GM18498 (cell line): ENCODE data around the gene NHP2.

ENCODE experiments used
- ATAC-seq: cut with Tn5 transposase; IDR thresholded peaks from one replicate; pipeline ENCODE4 v1.9.1; 2021; ENCODE audit warnings: mild to moderate bottlenecking, moderate library complexity; ENCODE audit not compliant: unreplicated experiment

Gene NHP2

DNA sequence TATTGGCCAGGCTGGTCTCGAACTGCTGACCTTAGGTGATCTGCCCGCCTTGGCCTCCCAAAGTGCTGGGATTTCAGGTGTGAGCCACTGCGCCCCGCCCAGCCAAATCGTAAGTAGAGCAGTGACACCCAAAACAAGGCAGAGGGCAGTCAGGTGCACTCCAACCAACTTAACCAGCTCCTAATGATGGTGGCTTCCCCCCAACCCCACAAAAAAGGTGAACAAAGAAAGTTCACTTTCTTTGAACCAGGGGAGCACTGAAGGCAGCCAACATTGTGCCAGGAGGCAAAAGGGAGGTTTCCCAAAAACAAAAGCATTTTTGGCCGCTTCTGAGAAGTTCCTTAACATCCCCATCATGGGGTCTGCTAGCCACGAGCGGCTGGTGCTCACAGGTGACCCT lies 23.9 kb upstream of the NHP2 start:
- no peak for ATAC-seq

DNA sequence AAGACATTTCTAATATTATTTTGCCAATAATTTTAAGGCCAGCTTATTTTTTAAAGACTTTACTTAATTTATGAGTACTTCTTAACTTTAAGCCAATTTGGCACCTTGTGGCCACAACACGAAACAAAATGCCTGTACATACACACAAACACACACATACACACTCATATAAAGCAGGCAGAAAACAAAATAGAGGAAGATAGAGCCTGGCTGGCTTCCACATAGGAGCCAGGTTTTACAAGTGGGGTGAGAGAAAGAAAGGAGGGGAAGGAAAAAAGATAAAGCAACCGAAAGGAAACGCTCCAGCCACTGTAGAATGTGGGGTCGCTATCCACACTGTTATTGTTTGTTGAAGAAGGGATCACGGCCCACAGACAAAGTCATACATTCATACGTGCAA lies 23.1 kb upstream of the NHP2 start:
- ATAC-seq: no peak

DNA sequence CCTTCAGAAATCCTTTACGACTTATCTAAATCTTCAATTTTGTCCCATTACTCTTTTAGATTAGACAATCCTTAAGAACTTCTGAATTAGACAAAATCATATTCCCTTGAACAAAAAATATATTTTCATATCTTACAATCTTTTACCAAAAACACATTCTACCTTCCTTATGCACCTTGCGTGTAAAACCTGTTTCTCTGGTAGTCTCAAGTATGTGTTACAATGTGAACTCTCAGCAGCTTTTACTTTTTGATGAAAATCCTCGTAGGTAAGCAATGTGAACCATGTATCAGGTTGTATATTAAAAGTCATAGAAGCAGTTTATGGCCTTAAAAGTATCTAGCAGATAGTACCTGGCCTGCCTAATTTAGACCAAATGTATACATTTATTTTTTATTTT lies 20.8 kb upstream of the NHP2 start:
- no peak for ATAC-seq

DNA sequence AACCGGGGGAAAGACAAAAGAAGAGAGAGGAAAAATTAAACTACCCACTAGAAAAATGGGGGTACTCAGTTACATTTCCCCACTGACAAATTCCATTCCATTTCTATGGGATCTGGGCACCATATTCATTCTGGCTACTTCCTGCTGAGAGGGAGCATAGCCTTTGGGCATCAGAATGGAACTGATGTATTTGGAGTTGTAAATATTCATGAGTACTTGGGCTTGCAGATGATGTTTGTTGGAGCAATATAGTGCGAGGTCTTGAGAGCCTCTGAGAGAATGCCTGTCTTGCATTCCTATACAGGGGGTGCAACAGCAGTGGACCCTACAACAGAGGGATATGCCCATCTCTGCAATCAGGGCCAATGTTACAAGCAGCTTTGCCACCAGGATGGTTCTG lies 16.8 kb upstream of the NHP2 start:
- ATAC-seq: no peak

DNA sequence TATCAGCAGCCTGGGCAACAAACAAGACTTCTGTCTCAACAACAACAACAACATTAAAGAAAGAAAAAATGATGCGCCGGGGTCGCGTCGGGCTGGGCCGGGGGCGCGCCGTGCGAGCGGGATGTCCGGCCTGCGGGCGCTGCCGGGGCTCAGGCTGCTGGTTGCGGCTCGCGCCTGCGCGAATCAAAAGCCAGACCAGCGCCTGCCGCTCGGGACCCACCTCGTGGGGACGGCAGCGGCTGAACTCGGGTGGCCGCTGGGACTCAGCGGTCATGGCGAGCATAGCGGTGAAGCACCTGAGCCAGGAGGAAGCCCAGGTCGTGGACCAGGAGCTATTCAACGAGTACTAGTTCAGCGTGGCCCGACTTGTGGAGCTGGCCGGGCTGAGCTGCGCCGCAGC lies 11.9 kb upstream of the NHP2 start:
- no peak for ATAC-seq

DNA sequence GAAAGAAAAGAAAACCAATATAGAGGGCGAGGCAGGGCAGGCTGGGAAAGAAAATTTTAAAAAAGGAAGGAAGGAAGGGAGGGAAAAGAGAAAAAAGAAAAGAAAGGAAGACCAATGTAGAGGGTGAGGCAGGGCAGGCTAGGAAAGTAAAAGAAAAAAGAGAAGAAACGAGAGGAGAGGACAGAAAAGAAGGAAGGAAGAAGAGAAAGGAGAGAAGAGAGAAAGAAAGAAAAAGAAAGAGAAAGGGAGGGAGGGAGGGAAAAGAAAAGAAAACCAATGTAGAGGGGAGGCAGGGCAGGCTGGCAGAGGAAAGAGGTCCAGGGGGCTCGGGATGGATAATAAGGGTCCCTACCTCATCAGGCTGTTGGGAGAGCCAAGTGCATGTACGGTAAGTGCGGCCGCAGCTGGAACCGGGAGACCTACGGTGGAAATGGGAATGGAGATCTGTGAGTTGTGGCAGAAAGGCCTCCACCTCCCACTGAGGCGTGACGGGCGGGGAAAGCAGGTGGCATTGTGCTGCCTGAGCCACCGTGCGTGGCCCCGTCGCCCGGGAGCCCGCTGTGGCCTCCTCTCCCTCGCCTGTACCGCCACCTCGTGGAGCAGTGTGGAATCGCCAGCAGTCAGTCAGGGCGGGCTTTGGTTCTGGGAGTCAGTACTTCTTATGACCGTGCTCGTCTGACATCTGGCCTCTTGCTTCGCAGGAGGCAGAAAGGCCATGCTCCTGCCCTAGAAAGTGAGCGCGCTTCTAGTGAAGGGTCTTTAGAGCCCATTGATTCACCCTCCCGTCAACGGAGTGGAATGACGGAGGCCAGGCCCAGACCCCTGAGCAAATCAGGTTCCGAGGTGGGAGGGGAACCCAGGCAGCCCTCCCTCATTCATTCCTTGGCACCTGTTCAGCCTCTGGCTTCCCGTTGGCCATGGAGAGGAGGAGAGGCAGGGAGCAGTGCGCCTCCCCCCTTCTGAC lies 10.4 kb upstream of the NHP2 start:
- peak; percentile 93 for ATAC-seq

DNA sequence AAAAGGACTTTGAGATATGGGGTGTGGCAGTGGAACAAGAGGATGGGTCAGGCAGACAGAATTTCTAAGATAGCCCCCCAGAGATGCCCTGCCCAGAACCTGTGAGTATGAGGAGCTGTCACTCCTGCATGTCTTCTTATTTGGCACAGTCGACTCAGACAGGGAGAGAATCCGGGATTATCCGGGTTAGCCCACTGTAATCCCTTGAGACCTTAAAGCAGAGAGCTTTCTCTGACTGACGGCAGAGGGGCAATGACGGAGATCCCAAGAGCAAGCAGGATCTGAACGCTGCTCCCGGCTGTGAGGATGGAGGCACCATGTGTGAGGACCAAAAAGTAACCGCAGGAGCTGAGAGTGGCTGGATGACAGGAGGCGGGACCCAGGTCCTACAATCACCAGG lies 8.8 kb upstream of the NHP2 start:
- no peak for ATAC-seq

DNA sequence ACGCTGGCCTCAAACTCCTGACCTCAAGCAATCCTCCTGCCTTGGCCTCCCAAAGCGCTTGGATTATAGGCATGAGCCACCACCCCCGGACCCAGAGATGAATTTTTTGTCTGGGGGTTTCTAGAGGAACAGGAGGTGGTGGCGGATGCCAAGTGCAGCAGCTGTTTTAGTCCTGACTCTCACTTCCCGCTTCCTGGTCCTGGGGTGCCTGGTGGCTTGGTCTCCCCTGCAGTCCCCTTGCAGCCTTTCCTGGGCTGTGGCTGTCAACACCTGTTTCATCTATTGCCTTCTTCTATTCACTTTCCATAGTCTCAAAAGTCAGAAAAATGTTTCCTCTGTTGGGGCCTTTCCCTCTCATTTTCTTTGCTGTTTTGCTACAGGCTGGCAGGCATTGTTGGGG lies 6.5 kb upstream of the NHP2 start:
- ATAC-seq: no peak

DNA sequence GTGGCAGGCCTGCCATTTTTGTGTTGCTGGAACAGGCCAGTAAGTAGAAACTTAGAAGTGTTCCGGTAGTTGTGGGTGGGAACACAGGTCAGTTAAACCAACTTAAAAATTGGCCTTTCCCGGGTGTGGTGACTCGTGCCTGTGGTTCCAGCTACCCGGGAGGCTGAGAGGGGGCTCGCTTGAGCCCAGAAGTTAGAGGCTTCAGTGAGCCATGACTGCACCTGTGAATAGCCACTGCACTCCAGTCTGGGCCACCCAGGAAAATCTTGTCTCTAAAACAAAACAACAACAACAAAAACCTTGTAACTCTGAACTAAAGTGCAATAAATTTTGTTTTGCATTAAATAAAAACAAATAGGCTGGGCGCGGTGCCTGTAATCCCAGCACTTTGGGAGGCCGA lies 1.4 kb upstream of the NHP2 start:
- ATAC-seq: no peak

DNA sequence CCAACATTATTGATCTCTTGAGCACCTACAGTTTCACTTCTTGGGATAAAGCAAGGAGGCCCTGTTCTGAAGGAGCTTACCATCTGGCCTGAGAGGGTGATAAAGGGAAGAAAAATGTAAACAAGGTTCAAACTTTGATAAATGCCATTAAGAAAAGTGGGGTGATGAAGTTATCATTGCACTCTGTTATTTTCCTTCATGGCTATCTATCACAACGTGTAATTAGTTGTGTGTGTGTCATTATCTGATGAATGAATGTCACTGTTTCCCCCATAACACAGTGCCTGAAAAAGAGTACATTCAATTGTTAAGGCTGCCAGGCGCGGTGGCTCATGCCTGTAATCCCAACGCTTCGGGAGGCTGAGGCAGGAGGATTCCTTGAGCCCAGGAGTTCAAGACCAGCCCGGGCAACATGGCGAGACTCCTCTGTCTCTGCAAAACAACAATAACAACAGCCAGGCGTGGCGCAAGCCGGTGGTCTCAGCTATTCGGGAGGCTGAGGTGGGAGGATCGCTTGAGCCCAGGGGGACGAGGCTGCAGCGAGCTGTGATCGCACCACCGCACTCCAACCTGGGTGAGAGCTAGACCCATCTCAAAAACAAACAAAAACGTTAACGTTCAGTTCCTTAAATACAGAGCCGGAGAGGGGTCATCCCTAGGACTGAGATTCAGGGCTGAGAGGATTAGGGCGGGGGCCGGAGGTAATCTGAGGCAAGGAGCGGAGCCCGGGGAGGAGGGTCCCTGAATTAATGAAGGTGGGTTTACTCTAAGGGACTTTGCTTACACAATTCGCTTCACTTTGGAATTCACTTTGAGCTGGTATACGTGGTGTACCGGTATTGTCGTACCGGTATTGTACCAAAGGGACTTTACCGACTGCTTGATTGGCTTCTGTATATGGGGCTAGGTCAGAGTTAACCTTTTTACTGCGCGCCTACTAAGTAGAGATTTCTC lies 917 bp downstream of the NHP2 start:
- ATAC-seq: no peak

DNA sequence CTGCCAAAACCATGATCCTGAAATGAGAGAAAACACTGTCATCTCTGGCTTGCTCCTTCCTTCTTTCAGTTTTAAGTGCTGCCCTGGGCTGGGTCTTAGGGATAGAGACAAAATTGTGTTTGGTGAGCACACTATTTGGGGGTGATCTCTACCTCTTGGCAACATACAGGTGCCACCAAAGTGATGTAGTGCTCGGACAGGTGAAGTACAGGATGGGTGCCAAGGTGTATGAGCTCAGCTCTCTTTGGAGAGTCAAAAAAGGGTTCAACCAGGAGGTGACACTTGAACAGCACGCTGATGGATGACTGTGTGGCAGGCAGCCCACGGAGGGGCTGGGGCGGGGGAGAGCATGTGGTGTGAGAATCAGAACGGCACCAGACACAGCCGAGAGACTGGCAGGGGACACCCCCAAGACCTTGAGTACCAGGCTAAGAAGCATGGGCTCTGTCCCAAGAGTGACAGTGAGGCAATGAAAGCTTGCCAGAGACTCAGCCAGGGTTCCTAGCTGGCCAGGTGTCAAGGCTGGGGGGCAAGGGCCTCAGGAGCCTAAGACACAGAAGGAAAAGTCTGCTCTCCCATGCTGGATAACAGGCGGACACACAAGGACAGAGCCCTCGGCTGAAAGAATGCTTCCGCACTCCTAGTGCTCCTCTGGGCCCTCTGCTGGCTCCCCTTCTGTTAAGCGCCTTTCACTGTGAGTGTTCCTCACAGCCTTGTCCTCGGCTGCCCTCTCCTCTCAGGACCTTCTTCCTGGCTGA lies 2.5 kb downstream of the NHP2 start:
- ATAC-seq: no peak

DNA sequence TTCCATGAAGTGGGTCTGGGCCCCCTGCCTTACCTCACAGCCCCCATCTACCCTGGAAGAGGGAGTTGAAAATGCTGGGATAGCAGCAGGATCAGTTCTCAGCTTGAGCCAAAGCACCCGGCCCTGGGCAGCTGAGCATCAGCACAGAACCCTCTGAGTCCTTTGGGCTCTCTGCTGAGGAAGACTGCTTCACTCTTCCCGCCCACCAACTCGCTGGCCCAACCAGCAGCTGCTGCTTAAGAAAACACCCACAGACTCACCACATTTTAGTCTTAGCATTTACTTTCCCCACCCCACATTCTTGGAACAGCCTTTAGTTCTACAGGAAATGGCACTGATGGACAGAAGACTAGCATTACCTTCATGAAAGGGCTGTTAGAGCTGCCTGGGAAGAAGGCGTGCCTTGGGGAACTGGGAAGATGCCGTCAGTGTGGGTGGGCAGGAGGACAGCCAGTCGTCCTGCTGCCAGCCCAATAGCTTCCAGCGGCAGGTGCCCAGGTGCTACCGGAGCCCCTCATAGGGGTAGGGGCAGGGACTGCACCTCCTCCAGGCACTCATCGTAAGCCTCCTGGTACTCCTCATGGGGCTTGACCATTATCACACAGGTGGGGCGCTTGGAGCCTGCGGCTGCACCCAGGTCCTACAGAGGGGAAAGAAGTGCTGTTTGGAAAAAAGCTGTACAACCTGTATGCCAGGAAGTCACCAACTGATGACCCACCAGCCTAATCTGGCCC lies 4.3 kb downstream of the NHP2 start:
- no peak for ATAC-seq

DNA sequence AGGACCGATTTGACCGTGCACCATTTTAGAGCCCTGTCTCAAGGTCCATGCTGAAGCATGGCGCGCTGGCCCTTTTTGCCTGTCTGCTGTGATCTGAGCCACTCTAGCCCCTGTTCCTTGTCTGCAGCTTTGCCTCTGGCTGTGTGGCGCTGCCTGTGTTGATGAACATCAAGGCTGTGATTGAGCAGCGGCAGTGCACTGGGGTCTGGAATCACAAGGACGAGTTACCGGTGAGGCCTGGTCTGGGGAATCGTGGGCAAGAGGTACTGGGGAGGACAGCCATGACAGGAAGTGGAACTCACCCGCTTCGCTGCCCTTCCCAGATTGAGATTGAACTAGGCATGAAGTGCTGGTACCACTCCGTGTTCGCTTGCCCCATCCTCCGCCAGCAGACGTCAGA lies 6.3 kb downstream of the NHP2 start:
- ATAC-seq: no peak

DNA sequence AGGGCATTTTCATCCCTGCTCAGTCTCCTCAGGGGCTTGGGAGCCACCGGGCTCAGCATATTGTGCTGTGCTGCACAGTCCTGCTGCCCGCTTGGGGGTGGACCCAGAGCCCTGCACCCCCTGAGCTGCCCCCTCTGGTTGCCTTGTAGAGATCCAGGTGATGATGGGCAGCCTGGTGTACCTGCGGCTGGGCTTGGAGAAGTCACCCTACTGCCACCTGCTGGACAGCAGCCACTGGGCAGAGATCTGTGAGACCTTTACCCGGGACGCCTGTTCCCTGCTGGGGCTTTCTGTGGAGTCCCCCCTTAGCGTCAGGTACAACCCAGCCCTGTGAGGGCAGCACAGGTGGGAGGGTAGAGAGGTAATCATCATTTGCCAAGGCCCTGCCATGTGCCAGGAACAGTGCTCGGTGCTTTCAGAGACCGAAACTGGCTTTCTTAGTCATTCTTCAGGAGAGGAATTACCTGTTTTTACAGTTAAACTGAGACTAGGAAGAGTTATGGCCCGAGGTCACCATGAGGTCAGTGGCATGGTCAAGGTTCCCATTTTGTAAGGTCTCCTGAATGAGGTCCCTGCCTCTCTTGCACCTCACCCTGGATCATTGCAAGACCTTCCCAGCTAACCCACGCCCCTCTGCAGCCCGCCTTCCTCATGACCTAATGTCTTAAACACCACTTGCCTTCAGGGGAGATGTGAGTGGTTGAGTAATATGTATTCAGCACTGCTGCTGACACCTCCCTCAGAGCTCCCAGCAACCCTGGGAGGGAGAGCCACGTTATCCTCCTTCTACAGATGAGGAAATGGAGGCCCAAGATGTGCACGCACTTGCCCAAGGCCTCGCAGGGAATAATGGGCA lies 7.5 kb downstream of the NHP2 start:
- peak; percentile 63 for ATAC-seq

DNA sequence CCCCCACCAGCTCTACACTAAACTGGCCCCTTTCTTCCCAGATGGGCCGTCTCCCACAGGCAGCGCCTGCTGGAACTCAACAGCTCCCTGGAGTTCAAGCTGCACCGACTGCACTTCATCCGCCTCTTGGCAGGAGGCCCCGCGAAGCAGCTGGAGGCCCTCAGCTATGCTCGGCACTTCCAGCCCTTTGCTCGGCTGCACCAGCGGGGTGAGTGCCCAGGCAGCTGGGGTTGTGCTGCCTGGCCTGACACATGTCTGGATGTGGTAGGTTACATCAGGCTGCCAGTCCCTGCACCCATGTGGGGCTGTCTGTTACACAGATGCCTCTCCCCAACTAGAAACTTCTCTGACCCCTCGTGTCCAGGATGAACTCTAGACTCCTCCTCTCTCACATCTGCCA lies 9.8 kb downstream of the NHP2 start:
- no peak for ATAC-seq

DNA sequence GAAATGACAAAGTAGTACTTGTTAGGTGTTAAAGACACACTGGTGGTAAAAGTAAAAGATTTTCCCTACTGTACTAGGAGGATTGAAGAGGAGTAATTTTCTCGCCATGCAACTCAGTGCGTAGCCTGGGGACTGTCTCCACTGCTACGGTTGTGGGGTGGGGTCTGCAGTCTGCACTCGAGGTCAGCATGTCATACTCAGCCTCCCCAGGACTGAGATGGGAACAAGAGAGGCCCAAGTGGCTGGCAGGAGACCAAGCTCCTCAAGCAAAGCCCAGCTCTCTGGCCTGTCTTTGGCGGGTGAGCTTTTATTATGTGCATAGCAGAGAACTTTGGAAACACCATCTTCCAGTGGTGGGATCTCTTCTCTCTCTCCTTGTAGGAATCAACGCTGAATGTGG lies 10.4 kb downstream of the NHP2 start:
- ATAC-seq: no peak

DNA sequence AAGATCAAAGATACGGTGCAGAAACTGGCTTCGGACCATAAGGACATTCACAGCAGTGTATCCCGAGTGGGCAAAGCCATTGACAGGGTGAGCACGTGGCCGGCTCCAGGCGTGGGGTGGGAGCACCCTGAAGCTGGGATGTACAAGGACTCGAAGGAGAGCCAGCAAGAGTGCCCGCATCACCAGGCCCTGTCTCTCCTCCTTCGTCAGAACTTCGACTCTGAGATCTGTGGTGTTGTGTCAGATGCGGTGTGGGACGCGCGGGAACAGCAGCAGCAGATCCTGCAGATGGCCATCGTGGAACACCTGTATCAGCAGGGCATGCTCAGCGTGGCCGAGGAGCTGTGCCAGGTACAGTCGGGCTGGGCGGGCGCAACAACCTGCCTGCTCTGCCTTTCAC lies 11.0 kb downstream of the NHP2 start:
- no peak for ATAC-seq

DNA sequence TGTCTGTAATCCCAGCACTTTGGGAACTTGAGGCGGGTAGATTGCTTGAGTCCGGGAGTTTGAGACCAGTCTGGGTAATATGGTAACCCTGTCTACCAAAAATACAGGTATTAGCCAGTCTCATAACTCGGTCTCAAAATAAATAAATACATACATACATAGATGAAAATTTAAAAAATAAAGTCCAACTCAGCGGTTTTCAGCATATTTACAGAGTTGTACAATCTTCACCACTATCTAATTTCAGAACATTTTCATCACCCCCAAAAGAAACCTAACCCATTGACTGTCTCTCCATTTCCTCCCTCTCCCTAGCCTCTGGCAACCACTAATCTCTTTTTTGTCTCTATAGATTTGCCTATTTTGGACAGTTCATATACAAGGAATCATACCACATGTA lies 12.1 kb downstream of the NHP2 start:
- no peak for ATAC-seq

DNA sequence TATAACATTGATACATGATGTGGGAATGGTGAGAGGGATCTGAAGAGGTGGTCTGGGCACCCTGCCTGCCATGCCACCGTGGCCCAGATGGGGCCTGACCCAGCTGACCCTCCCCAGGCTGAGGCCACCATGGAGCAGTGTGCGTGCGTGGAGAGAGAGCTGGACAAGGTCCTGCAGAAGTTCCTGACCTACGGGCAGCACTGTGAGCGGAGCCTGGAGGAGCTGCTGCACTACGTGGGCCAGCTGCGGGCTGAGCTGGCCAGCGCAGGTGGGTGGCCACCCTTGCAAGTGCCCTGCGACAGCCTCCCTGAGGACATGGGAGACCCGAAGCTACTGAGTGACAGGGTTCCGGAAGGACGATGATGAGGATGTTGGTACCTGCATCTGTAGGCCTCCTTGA lies 15.7 kb downstream of the NHP2 start:
- no peak for ATAC-seq

DNA sequence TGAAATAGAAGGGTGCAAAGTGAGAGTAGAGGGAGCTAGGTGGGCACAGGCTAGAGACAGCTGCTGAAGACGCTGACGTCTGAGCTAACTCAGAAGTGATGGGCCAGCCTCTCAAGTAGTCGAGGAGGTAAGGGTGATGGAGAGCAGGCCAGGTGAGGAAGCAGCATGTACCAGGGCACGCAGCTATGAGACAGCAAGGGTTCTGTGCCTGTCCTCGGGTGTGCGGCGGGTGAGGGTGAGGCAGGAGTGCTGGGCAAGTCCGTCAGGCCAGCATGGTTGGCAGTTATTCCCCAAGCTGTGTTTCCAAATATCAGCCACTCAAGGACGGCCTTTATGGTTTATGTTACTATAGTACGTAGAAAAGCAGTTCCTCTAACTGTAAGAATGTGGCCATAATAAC lies 16.7 kb downstream of the NHP2 start:
- no peak for ATAC-seq
